Muscle of leg (tissue), 11 donors: Measurements from ENCODE around the gene DDX60. TPM values are rescaled to one million over a fixed set of nuclear protein-coding genes. Genes with fewer than 3 reads are reported as not detected.

Experiments
- DNase-seq: peaks from one replicate; pipeline ENCODE4 v3.0.0; 2013
- H3K27ac ChIP-seq: one replicate; pipeline ENCODE4 v1.5.1; 2013; ENCODE audit warnings: mild to moderate bottlenecking, low read length, control low read depth
- H3K27me3 ChIP-seq: one replicate; pipeline ENCODE4 v1.6.1; 2013; ENCODE audit warnings: low read length; ENCODE audit not compliant: control insufficient read depth, insufficient read depth
- H3K36me3 ChIP-seq: one replicate; pipeline ENCODE4 v1.6.1; 2013; ENCODE audit warnings: low read length; ENCODE audit not compliant: control insufficient read depth, insufficient read depth
- H3K4me1 ChIP-seq: one replicate; pipeline ENCODE4 v1.6.1; 2013; ENCODE audit warnings: low read length; ENCODE audit not compliant: control insufficient read depth, insufficient read depth
- H3K4me3 ChIP-seq: one replicate; pipeline ENCODE4 v1.5.1; 2013; ENCODE audit warnings: low read length, control low read depth
- H3K9me3 ChIP-seq: replicated peaks from 2 replicates; pipeline ENCODE4 v1.6.1; 2013; ENCODE audit warnings: low read depth, low read length; ENCODE audit not compliant: control insufficient read depth
- WGBS: methylation state at CpG from one replicate; pipeline ENCODE4 v1.1.5; 2013; ENCODE audit warnings: missing lambda C conversion rate; ENCODE audit not compliant: insufficient coverage; 5-methylcytosine and 5-hydroxymethylcytosine counted together
- polyA plus RNA-seq, 8 donors: library from polyadenylated mRNA; unstranded; fragments of 120-200 nt; gene quantifications; one replicate each; pipeline versions ENCODE4 v1.2.1 to v1.2.3, GENCODE V29; 2013; ENCODE audit warnings: inconsistent platforms in 1 of 8, low replicate concordance in 1 of 8; ENCODE audit not compliant: insufficient read length in 8 of 8, insufficient read depth in 1 of 8
- total RNA-seq: library from RNA; stranded (reverse); fragments of 120-200 nt; gene quantifications from one replicate; pipeline ENCODE4 v1.2.4, GENCODE V29; 2013

DDX60 gene
- total and polyA plus RNA-seq, 9 donors = 3.4 to 7.9 (median 4.5) TPM

- H3K4me1 ChIP-seq = no peaks in the 10 kb centered on the region
- no peaks in the 10 kb centered on the region for H3K36me3 ChIP-seq
- H3K4me3 ChIP-seq = no peak overlapping the region
- DNase-seq = peak; percentile 48
- H3K27me3 ChIP-seq = no peaks in the 10 kb centered on the region
- WGBS = 61% methylated on average over 2 of the region's 6 CpGs
- no peaks in the 10 kb centered on the region for H3K9me3 ChIP-seq
- no peak overlapping the region for H3K27ac ChIP-seq
Observed at GRCh38 chr4:168183717-168184571, 134.6 kb downstream of the DDX60 start.

GRCh38 chr4:168177546-168178149, 140.9 kb downstream of the DDX60 start:
- H3K27ac ChIP-seq = no peak overlapping the region
- H3K9me3 ChIP-seq = no peaks in the 10 kb centered on the region
- H3K4me3 ChIP-seq = no peak overlapping the region
- H3K4me1 ChIP-seq = no peaks in the 10 kb centered on the region
- DNase-seq = no peak
- WGBS = 86% methylated on average over 2 of the region's 5 CpGs
- H3K36me3 ChIP-seq = no peaks in the 10 kb centered on the region
- H3K27me3 ChIP-seq = no peaks in the 10 kb centered on the region

GRCh38 chr4:168174308-168174707, 144.2 kb downstream of the DDX60 start:
- Histone ChIP-seq H3K4me3 (no peak overlapping the region), H3K4me1 (no peaks in the 10 kb centered on the region), H3K27ac (no peak overlapping the region), H3K36me3 (no peaks in the 10 kb centered on the region), H3K9me3 (no peaks in the 10 kb centered on the region), H3K27me3 (no peaks in the 10 kb centered on the region)
- no peak for DNase-seq
- 91% methylated on average over 6 of the region's 6 CpGs for WGBS

- Histone ChIP-seq H3K27me3 (no peaks in the 10 kb centered on the region), H3K4me3 (no peak overlapping the region), H3K27ac (no peak overlapping the region), H3K9me3 (no peaks in the 10 kb centered on the region), H3K4me1 (no peaks in the 10 kb centered on the region), H3K36me3 (no peaks in the 10 kb centered on the region)
- 40% methylated on average over 1 of the region's 6 CpGs for WGBS
- no peak for DNase-seq
Observed at GRCh38 chr4:168167714-168168284, 150.8 kb downstream of the DDX60 start.

Other genes starting within 250 kb of the DDX60 start
- gene ANXA10, start 226.2 kb downstream of the DDX60 start, total RNA-seq = not detected
- gene ANXA10, start 226.2 kb downstream of the DDX60 start, polyA plus RNA-seq = under 1 TPM in 2 of 8 donors, not detected in 6; 0.17 to 0.60 TPM
- 8.1 TPM for gene DDX60L, start 161.7 kb upstream of the DDX60 start, total RNA-seq
- 1 to 10 TPM; 4.1 to 7.6 (median 5.8) TPM for gene DDX60L, start 161.7 kb upstream of the DDX60 start, polyA plus RNA-seq
- 86.1 TPM for gene PALLD, start 178.3 kb upstream of the DDX60 start, total RNA-seq
- gene PALLD, start 178.3 kb upstream of the DDX60 start, polyA plus RNA-seq = 100 to 1,000 TPM; 102 to 155 (median 146) TPM